ENCODE measurements around the gene DTD1. TPM values are rescaled to one million over a fixed set of nuclear protein-coding genes. Genes with fewer than 3 reads are reported as not detected.
"Not testable (repeated sequence)": the region's sequence is repeated elsewhere in the genome, so short reads cannot be mapped to it uniquely, and the experiment has no call there.

The DTD1 gene
- total RNA-seq, 2 experiments from 2014 or later, result 18.7 to 22.4 TPM

- H3K27me3 Mint-ChIP-seq, result no peaks in the 10 kb centered on the region
- no peak for DNase-seq
- H3K4me1 Mint-ChIP-seq, result peaks cover 5% of the 10 kb centered on the region
- no peak overlapping the region for H3K27ac Mint-ChIP-seq
- ATAC-seq (ENCODE audit: low read depth), result no peak
- H3K9me3 Mint-ChIP-seq, result no peaks in the 10 kb centered on the region
- POLR2A ChIA-PET, result interaction anchor here (0.8 kb wide), 1 partner anchor 40 kb away, joined by 3 read pairs; no protein-coding TSS in a partner anchor
- no peak overlapping the region for H3K4me3 Mint-ChIP-seq
- H3K36me3 Mint-ChIP-seq, result no peaks in the 10 kb centered on the region
These were observed 166.3 kb downstream of the DTD1 start for GRCh38 chr20:18754030-18754652.

- POLR2A ChIA-PET, result no interaction called here
- no peaks in the 10 kb centered on the region for H3K9me3 Mint-ChIP-seq
- no peak for ATAC-seq (ENCODE audit: low read depth)
- H3K27ac Mint-ChIP-seq, result no peak overlapping the region
- H3K36me3 Mint-ChIP-seq, result no peaks in the 10 kb centered on the region
- no peak for DNase-seq
- H3K4me1 Mint-ChIP-seq, result peaks cover 5% of the 10 kb centered on the region
- H3K27me3 Mint-ChIP-seq, result no peaks in the 10 kb centered on the region
- no peak overlapping the region for H3K4me3 Mint-ChIP-seq
These were observed 166.8 kb downstream of the DTD1 start for GRCh38 chr20:18754653-18755045.

- H3K9me3 Mint-ChIP-seq; H3K4me1 Mint-ChIP-seq; H3K4me3 Mint-ChIP-seq; ATAC-seq (ENCODE audit: low read depth); POLR2A ChIA-PET; H3K27ac Mint-ChIP-seq; H3K27me3 Mint-ChIP-seq; DNase-seq; H3K36me3 Mint-ChIP-seq: not testable (repeated sequence)
These were observed 173.0 kb downstream of the DTD1 start for GRCh38 chr20:18760852-18761251.

GRCh38 chr20:18767676-18768075 lies 179.8 kb downstream of the DTD1 start:
- peaks cover 6% of the 10 kb centered on the region for H3K36me3 Mint-ChIP-seq

GRCh38 chr20:18773566-18773965 lies 185.7 kb downstream of the DTD1 start:
- ATAC-seq (ENCODE audit: low read depth) (no peak), DNase-seq (no peak)
- no peak overlapping the region for H3K27ac Mint-ChIP-seq
- H3K27me3 Mint-ChIP-seq, result peaks cover 15% of the 10 kb centered on the region
- no peak overlapping the region for H3K4me3 Mint-ChIP-seq
- H3K9me3 Mint-ChIP-seq, result no peaks in the 10 kb centered on the region
- H3K36me3 Mint-ChIP-seq, result no peaks in the 10 kb centered on the region
- POLR2A ChIA-PET, result no interaction called here
- no peaks in the 10 kb centered on the region for H3K4me1 Mint-ChIP-seq

More at GRCh38 chr20:18767676-18768075, 179.8 kb downstream of the DTD1 start:
- POLR2A ChIA-PET, result no interaction called here
- DNase-seq (no peak), ATAC-seq (ENCODE audit: low read depth) (no peak)
- Mint-ChIP-seq H3K27ac (no peak overlapping the region), H3K9me3 (no peaks in the 10 kb centered on the region), H3K4me3 (no peak overlapping the region), H3K27me3 (peaks cover 15% of the 10 kb centered on the region), H3K4me1 (no peaks in the 10 kb centered on the region)

- DNase-seq (no peak), ATAC-seq (ENCODE audit: low read depth) (no peak)
- H3K9me3 Mint-ChIP-seq, result no peaks in the 10 kb centered on the region
- no peaks in the 10 kb centered on the region for H3K4me1 Mint-ChIP-seq
- POLR2A ChIA-PET, result no interaction called here
- H3K27ac Mint-ChIP-seq, result no peak overlapping the region
- no peak overlapping the region for H3K4me3 Mint-ChIP-seq
- peaks cover 15% of the 10 kb centered on the region for H3K27me3 Mint-ChIP-seq
- no peaks in the 10 kb centered on the region for H3K36me3 Mint-ChIP-seq
These were observed 186.4 kb downstream of the DTD1 start for GRCh38 chr20:18774207-18774606.

GRCh38 chr20:18775633-18776032 lies 187.8 kb downstream of the DTD1 start:
- no peak for DNase-seq
- Mint-ChIP-seq H3K4me3 (no peak overlapping the region), H3K27ac (no peak overlapping the region), H3K4me1 (no peaks in the 10 kb centered on the region), H3K9me3 (no peaks in the 10 kb centered on the region), H3K27me3 (peaks cover 15% of the 10 kb centered on the region), H3K36me3 (no peaks in the 10 kb centered on the region)
- POLR2A ChIA-PET, result no interaction called here
- no peak for ATAC-seq (ENCODE audit: low read depth)

- no peak overlapping the region for H3K27ac Mint-ChIP-seq
- POLR2A ChIA-PET, result no interaction called here
- no peaks in the 10 kb centered on the region for H3K36me3 Mint-ChIP-seq
- ATAC-seq (ENCODE audit: low read depth) (no peak), DNase-seq (no peak)
- H3K4me1 Mint-ChIP-seq, result no peaks in the 10 kb centered on the region
- H3K27me3 Mint-ChIP-seq, result no peaks in the 10 kb centered on the region
- no peaks in the 10 kb centered on the region for H3K9me3 Mint-ChIP-seq
- no peak overlapping the region for H3K4me3 Mint-ChIP-seq
These were observed 191.0 kb downstream of the DTD1 start for GRCh38 chr20:18778690-18779392.

GRCh38 chr20:18780385-18781130 lies 192.7 kb downstream of the DTD1 start:
- H3K27me3 Mint-ChIP-seq, result no peaks in the 10 kb centered on the region
- H3K4me1 Mint-ChIP-seq, result no peaks in the 10 kb centered on the region
- ATAC-seq (ENCODE audit: low read depth) (no peak), DNase-seq (no peak)
- POLR2A ChIA-PET, result no interaction called here
- H3K27ac Mint-ChIP-seq, result no peak overlapping the region
- H3K9me3 Mint-ChIP-seq, result no peaks in the 10 kb centered on the region
- no peaks in the 10 kb centered on the region for H3K36me3 Mint-ChIP-seq
- no peak overlapping the region for H3K4me3 Mint-ChIP-seq

GRCh38 chr20:18781509-18781908 lies 193.7 kb downstream of the DTD1 start:
- H3K4me1 Mint-ChIP-seq, result no peaks in the 10 kb centered on the region
- H3K27ac Mint-ChIP-seq, result no peak overlapping the region
- no peaks in the 10 kb centered on the region for H3K9me3 Mint-ChIP-seq
- no peak for DNase-seq
- POLR2A ChIA-PET, result no interaction called here
- no peak for ATAC-seq (ENCODE audit: low read depth)
- no peak overlapping the region for H3K4me3 Mint-ChIP-seq
- no peaks in the 10 kb centered on the region for H3K27me3 Mint-ChIP-seq
- no peaks in the 10 kb centered on the region for H3K36me3 Mint-ChIP-seq

GRCh38 chr20:18783385-18783959 lies 195.6 kb downstream of the DTD1 start:
- ATAC-seq (ENCODE audit: low read depth) (no peak), DNase-seq (no peak)
- Mint-ChIP-seq H3K4me3 (no peak overlapping the region), H3K4me1 (no peaks in the 10 kb centered on the region), H3K27ac (no peak overlapping the region), H3K36me3 (no peaks in the 10 kb centered on the region), H3K27me3 (peaks cover 5% of the 10 kb centered on the region), H3K9me3 (peaks cover 3% of the 10 kb centered on the region)
- POLR2A ChIA-PET, result no interaction called here

- H3K27me3 Mint-ChIP-seq; DNase-seq; H3K9me3 Mint-ChIP-seq; POLR2A ChIA-PET; H3K27ac Mint-ChIP-seq; H3K4me3 Mint-ChIP-seq; H3K36me3 Mint-ChIP-seq; ATAC-seq (ENCODE audit: low read depth); H3K4me1 Mint-ChIP-seq: not testable (repeated sequence)
These were observed 199.2 kb downstream of the DTD1 start for GRCh38 chr20:18787046-18787445.

- peaks cover 3% of the 10 kb centered on the region for H3K9me3 Mint-ChIP-seq
- no peaks in the 10 kb centered on the region for H3K4me1 Mint-ChIP-seq
- ATAC-seq (ENCODE audit: low read depth) (no peak), DNase-seq (no peak)
- POLR2A ChIA-PET, result no interaction called here
- H3K27me3 Mint-ChIP-seq, result peaks cover 5% of the 10 kb centered on the region
- no peak overlapping the region for H3K4me3 Mint-ChIP-seq
- H3K36me3 Mint-ChIP-seq, result no peaks in the 10 kb centered on the region
- no peak overlapping the region for H3K27ac Mint-ChIP-seq
These were observed 200.2 kb downstream of the DTD1 start for GRCh38 chr20:18788021-18788420.
